Measurements from ENCODE around the gene CPSF2. TPM values are rescaled to one million over a fixed set of nuclear protein-coding genes. Genes with fewer than 3 reads are reported as not detected.
A peak's percentile ranks its signal among the peaks of the same experiment; 100 is the strongest.

The CPSF2 gene
- total and polyA plus RNA-seq, 2 of the 13 experiments (the other 11 are each of a cell fraction or from before 2014, with no cell fraction given): 14.3 to 67.9 TPM

GRCh38 chr14:92190768-92191167 is 69.0 kb downstream of the CPSF2 start:
- 0% methylated on average over 1 of the region's 6 CpGs for WGBS (ENCODE audit: low lambda C conversion rate)
- ChIA-PET POLR2A (no interaction called here), CTCF (ENCODE audit: low intra/inter-chr PET ratio, low total read pairs) (no interaction called here)
- Histone ChIP-seq H3K4me2 (ENCODE audit: low read depth, low read length) (no peak overlapping the region), H3K4me1 (ENCODE audit: insufficient read depth, low read length) (peaks cover 4% of the 10 kb centered on the region), H3K9me3 (ENCODE audit: low read length) (no peaks in the 10 kb centered on the region), H4K20me1 (ENCODE audit: insufficient read depth, low read length) (no peaks in the 10 kb centered on the region), H3K9ac (ENCODE audit: insufficient read depth, low read depth, low read length) (no peak overlapping the region), H3K36me3 (replicated peaks in 1 of 2; ENCODE audit: control insufficient read depth in 1 of 2, insufficient read depth in 2 of 2, low read length in 2 of 2) (no peaks in the 10 kb centered on the region), H3K4me3 (replicated peaks in 1 of 3; ENCODE audit: insufficient read depth in 1 of 3, low read depth in 2 of 3, low read length in 3 of 3) (no peak overlapping the region), H3K27ac (ENCODE audit: extremely low read length, insufficient read depth, low read length) (no peak overlapping the region), H3K79me2 (ENCODE audit: insufficient read depth, low read length) (no peaks in the 10 kb centered on the region), H2AFZ (ENCODE audit: low read length) (no peak overlapping the region), H3K27me3 (ENCODE audit: control insufficient read depth in 1 of 2, insufficient read depth in 2 of 2, low read length in 2 of 2) (no peaks in the 10 kb centered on the region)
- in situ Hi-C loops (cut with HindIII; ENCODE audit: extremely low pct_ligation_motif_present, low pct_unique_long_range_greater_than_20kb): no loop called here
- ATAC-seq (peak; percentile 22; the same call in 2 of the 3 replicates), DNase-seq (ENCODE audit: low spot score) (no peak), FAIRE-seq (no peak)
- intact Hi-C loops (cut with micrococcal nuclease; ENCODE audit: unreplicated experiment): no loop called here
- no TSS peak for BruUV-seq (replicated peaks)
- TF ChIP-seq ZKSCAN1 (IDR thresholded peaks at IDR 0.05; ENCODE audit: low read length): no peak
- TF ChIP-seq ZBTB34 (CRISPR knock-in tag; IDR thresholded peaks at IDR 0.05): no peak
- no peak for TF ChIP-seq AFF4 (CRISPR knock-in tag; IDR thresholded peaks at IDR 0.05)
- TF ChIP-seq RNF2 (conservative IDR thresholded peaks at IDR 0.05; ENCODE audit: low read depth): no peak
- no peak for TF ChIP-seq ZNF274 (CRISPR knock-in tag; IDR thresholded peaks at IDR 0.05)
- no peak for TF ChIP-seq TARDBP (CRISPR knock-in tag; IDR thresholded peaks at IDR 0.05)
- no peak for TF ChIP-seq NR1H2 (CRISPR knock-in tag; IDR thresholded peaks at IDR 0.05; ENCODE audit: borderline replicate concordance, low read depth)
- TF ChIP-seq SRSF1 (optimal IDR thresholded peaks at IDR 0.05; ENCODE audit: low read depth, low read length): no peak
- no peak for TF ChIP-seq ZNF530 (CRISPR knock-in tag; IDR thresholded peaks at IDR 0.05; ENCODE audit: low read depth)
- TF ChIP-seq ZHX1 (CRISPR knock-in tag; IDR thresholded peaks at IDR 0.05; ENCODE audit: low read depth): no peak
- no peak for TF ChIP-seq PAX8 (CRISPR knock-in tag; IDR thresholded peaks at IDR 0.05; ENCODE audit: borderline replicate concordance)
- TF ChIP-seq TIGD3 (CRISPR knock-in tag; IDR thresholded peaks at IDR 0.05; ENCODE audit: borderline replicate concordance): no peak
- no peak for TF ChIP-seq ADNP (CRISPR knock-in tag; IDR thresholded peaks at IDR 0.05)
